ENCODE data around the gene BMP7.

- TF ChIP-seq CTCF (IDR thresholded peaks at IDR 0.05; ENCODE audit: control extremely low read depth in 1 of 3, insufficient read depth in 1 of 3, low read depth in 1 of 3, low read length in 3 of 3) (no peak), GABPA (IDR thresholded peaks at IDR 0.05; ENCODE audit: borderline replicate concordance, insufficient read depth, low read length) (no peak), TAF1 (IDR thresholded peaks at IDR 0.05; ENCODE audit: low read depth, low read length) (no peak), MAFK (IDR thresholded peaks at IDR 0.05; ENCODE audit: low read depth, low read length) (no peak), SIRT6 (IDR thresholded peaks at IDR 0.05; ENCODE audit: low read length) (no peak), USF2 (IDR thresholded peaks at IDR 0.05; ENCODE audit: low read length) (no peak), POLR2A (IDR thresholded peaks at IDR 0.05; ENCODE audit: control extremely low read depth in 1 of 2, low read depth in 2 of 2, low read length in 2 of 2) (no peak), SP1 (IDR thresholded peaks at IDR 0.05; ENCODE audit: low read depth, low read length) (no peak), BACH1 (IDR thresholded peaks at IDR 0.05; ENCODE audit: low read length) (no peak), BRCA1 (IDR thresholded peaks at IDR 0.05; ENCODE audit: low read depth, low read length) (no peak)
Measured at GRCh38 chr20:57128044-57128757, 138.2 kb downstream of the BMP7 start.

Data from H1 (cell line).